CD14-positive monocyte (primary cell): ENCODE measurements around the gene HADHA. TPM values are rescaled to one million over a fixed set of nuclear protein-coding genes. Genes with fewer than 3 reads are reported as not detected.

Experiments
- DNase-seq, 3 donors: peaks; one replicate each; pipeline ENCODE4 v3.0.0-alpha.2; 2011 to 2022
- H2AFZ ChIP-seq: 2 replicates; pipeline ENCODE4 v1.6.0; 2012; ENCODE audit warnings: mild to moderate bottlenecking, low read depth, low read length, inconsistent platforms; ENCODE audit not compliant: insufficient read depth, poor library complexity, severe bottlenecking
- H3K27ac ChIP-seq, 2 donors: 1 replicate in 1 of 2; 2 replicates in 1 of 2; pipeline ENCODE4 v1.5.1; 2012 to 2013; ENCODE audit warnings: low read length in 2 of 2, control low read depth in 1 of 2, inconsistent platforms in 1 of 2, low read depth in 1 of 2, mild to moderate bottlenecking in 1 of 2
- H3K27me3 ChIP-seq, 2 donors: one replicate each; pipeline versions ENCODE4 v1.6.0 to v1.6.1; 2011 to 2013; ENCODE audit warnings: low read length in 2 of 2; ENCODE audit not compliant: control insufficient read depth in 2 of 2, insufficient read depth in 2 of 2
- H3K36me3 ChIP-seq, 2 donors: replicated peaks in 1 of 2; 1 replicate in 1 of 2; 2 replicates in 1 of 2; pipeline versions ENCODE4 v1.5.1 to v1.6.1; 2012 to 2013; ENCODE audit warnings: low read length in 2 of 2, control low read depth in 1 of 2, inconsistent platforms in 1 of 2, mild to moderate bottlenecking in 1 of 2; ENCODE audit not compliant: insufficient read depth in 2 of 2, control insufficient read depth in 1 of 2
- H3K4me1 ChIP-seq, 2 donors: 1 replicate in 1 of 2; 2 replicates in 1 of 2; pipeline versions ENCODE4 v1.5.1 to v1.6.1; 2012 to 2013; ENCODE audit warnings: low read length in 2 of 2, control low read depth in 1 of 2, inconsistent platforms in 1 of 2, mild to moderate bottlenecking in 1 of 2, moderate library complexity in 1 of 2; ENCODE audit not compliant: insufficient read depth in 2 of 2, control insufficient read depth in 1 of 2
- H3K4me2 ChIP-seq: replicated peaks from 2 replicates; pipeline ENCODE3; 2012; ENCODE audit warnings: low read length, moderate library complexity, mild to moderate bottlenecking; ENCODE audit not compliant: poor library complexity, severe bottlenecking; ENCODE audit errors: extremely low read depth
- H3K4me3 ChIP-seq, 3 experiments: fragments of 200-600 bp in 1 of 3; sonication (generic) in 1 of 3; replicated peaks in 1 of 3; 1 replicate in 2 of 3; 2 replicates in 1 of 3; pipeline ENCODE4 v1.5.1; 2011 to 2013; ENCODE audit warnings: low read length in 3 of 3, mild to moderate bottlenecking in 3 of 3, control low read depth in 2 of 3, low read depth in 2 of 3, inconsistent platforms in 1 of 3, moderate library complexity in 1 of 3
- H3K79me2 ChIP-seq: 2 replicates; pipeline ENCODE4 v1.6.0; 2012; ENCODE audit warnings: mild to moderate bottlenecking, control low read depth, inconsistent platforms, low read length, moderate library complexity; ENCODE audit not compliant: insufficient read depth
- H3K9ac ChIP-seq: 2 replicates; pipeline ENCODE4 v1.6.0; 2017; ENCODE audit warnings: low read length, mild to moderate bottlenecking; ENCODE audit not compliant: insufficient read depth, poor library complexity, severe bottlenecking
- H3K9me3 ChIP-seq, 2 donors: replicated peaks in 1 of 2; 1 replicate in 1 of 2; 2 replicates in 1 of 2; pipeline versions ENCODE4 v1.5.1 to v1.6.1; 2012 to 2013; ENCODE audit warnings: low read length in 2 of 2, control low read depth in 1 of 2; ENCODE audit not compliant: control insufficient read depth in 1 of 2, insufficient read depth in 1 of 2
- H4K20me1 ChIP-seq: 2 replicates; pipeline ENCODE4 v1.6.0; 2012; ENCODE audit warnings: mild to moderate bottlenecking, low read length, control low read depth, moderate library complexity; ENCODE audit not compliant: insufficient read depth
- H3K27ac Mint-ChIP-seq, 7 donors: one replicate each; pipeline ENCODE4 v1.8.0; 2020; ENCODE audit warnings: mild to moderate bottlenecking in 7 of 7, mixed read lengths in 7 of 7, moderate library complexity in 6 of 7, inconsistent platforms in 2 of 7
- H3K27me3 Mint-ChIP-seq, 3 donors: one replicate each; pipeline ENCODE4 v1.8.0; 2021 to 2022; ENCODE audit warnings: low read depth in 3 of 3, mild to moderate bottlenecking in 3 of 3, mixed read lengths in 3 of 3, moderate library complexity in 3 of 3, inconsistent platforms in 1 of 3
- H3K36me3 Mint-ChIP-seq, 2 donors: one replicate each; pipeline ENCODE4 v1.8.0; 2020; ENCODE audit warnings: mixed read lengths in 2 of 2, inconsistent platforms in 1 of 2, mild to moderate bottlenecking in 1 of 2
- H3K4me1 Mint-ChIP-seq: one replicate; pipeline ENCODE4 v1.8.0; 2020; ENCODE audit warnings: mild to moderate bottlenecking, mixed read lengths
- H3K4me3 Mint-ChIP-seq, 2 donors: one replicate each; pipeline ENCODE4 v1.8.0; 2020; ENCODE audit warnings: mild to moderate bottlenecking in 2 of 2, mixed read lengths in 2 of 2, moderate library complexity in 1 of 2
- H3K9me3 Mint-ChIP-seq, 7 donors: one replicate each; pipeline ENCODE4 v1.8.0; 2020 to 2022; ENCODE audit warnings: mixed read lengths in 7 of 7, mild to moderate bottlenecking in 6 of 7, moderate library complexity in 6 of 7, inconsistent platforms in 2 of 7
- CTCF ChIP-seq: fragments of 200-600 bp; IDR thresholded peaks from one replicate; pipeline ENCODE4 v1.8.0; 2022; ENCODE audit warnings: antibody characterized with exemption, mild to moderate bottlenecking
- WGBS: methylation state at CpG from one replicate; pipeline ENCODE4 v1.1.5; 2013; ENCODE audit warnings: missing lambda C conversion rate; ENCODE audit not compliant: insufficient coverage; 5-methylcytosine and 5-hydroxymethylcytosine counted together
- intact Hi-C, 2 donors: fragments of 100-400 bp; cut with micrococcal nuclease; formaldehyde crosslinking; loops; one replicate each; pipeline versions ENCODE4 v1.15.0 to v1.15.1; 2023
- polyA plus RNA-seq, 3 donors: library from polyadenylated mRNA; depleted of rRNA in 1 of 3; unstranded in 2 of 3; stranded (reverse) in 1 of 3; fragments of 300-500 nt in 2 of 3; fragments of >200 nt in 1 of 3; fragmentation: Illumina TruSeq in 2 of 3; gene quantifications; 1 replicate in 2 of 3; 2 replicates in 1 of 3; pipeline ENCODE4 v1.2.3, GENCODE V29; 2012 to 2021

HADHA gene
- polyA plus RNA-seq, 3 donors, result 60.2 to 187 (median 155) TPM

GRCh38 chr2:26216587-26216986 is 27.8 kb downstream of the HADHA start:
- H3K9me3 Mint-ChIP-seq, result peaks cover 0 to 4% (median 2%) of the 10 kb centered on the region in 7 donors
- 94% methylated on average over 3 of the region's 4 CpGs for WGBS
- no peak for DNase-seq

GRCh38 chr2:26215833-26216232 is 28.6 kb downstream of the HADHA start:
- Histone ChIP-seq H3K9me3 (no peaks in the 10 kb centered on the region), H3K4me2 (no peak overlapping the region), H2AFZ (no peak overlapping the region), H4K20me1 (peaks cover 33% of the 10 kb centered on the region), H3K79me2 (no peaks in the 10 kb centered on the region), H3K9ac (no peak overlapping the region), H3K36me3 (peaks cover 86 to 93% of the 10 kb centered on the region in 2 donors), H3K27ac (no peak overlapping the region), H3K4me3 (no peak overlapping the region), H3K4me1 (no peaks in the 10 kb centered on the region), H3K27me3 (no peaks in the 10 kb centered on the region)
- WGBS, result 100% methylated on average over 1 of the region's 1 CpG
- H3K27ac Mint-ChIP-seq, result peak overlapping the region in 2 of 7 donors; percentile 18 to 33
- no peaks in the 10 kb centered on the region for H3K27me3 Mint-ChIP-seq
- no peak overlapping the region for H3K4me3 Mint-ChIP-seq
- H3K4me1 Mint-ChIP-seq, result no peaks in the 10 kb centered on the region
- intact Hi-C loops, result no loop called here
- H3K36me3 Mint-ChIP-seq, result peaks cover 86 to 93% of the 10 kb centered on the region in 2 donors
- DNase-seq, result no peak
- no peak for TF ChIP-seq CTCF
- peaks cover 0 to 4% (median 2%) of the 10 kb centered on the region in 7 donors for H3K9me3 Mint-ChIP-seq

More at GRCh38 chr2:26216587-26216986, 27.8 kb downstream of the HADHA start:
- intact Hi-C loops, result no loop called here
- no peaks in the 10 kb centered on the region for H3K4me1 ChIP-seq
- Mint-ChIP-seq H3K4me3 (no peak overlapping the region), H3K27ac (peak overlapping the region in 2 of 7 donors; percentile 17 to 34), H3K36me3 (peaks cover 83 to 89% of the 10 kb centered on the region in 2 donors), H3K4me1 (no peaks in the 10 kb centered on the region), H3K27me3 (no peaks in the 10 kb centered on the region)
- H3K36me3 ChIP-seq, result peaks cover 85 to 93% of the 10 kb centered on the region in 2 donors
- H3K27ac ChIP-seq, result no peak overlapping the region
- no peak for TF ChIP-seq CTCF
- no peak overlapping the region for H2AFZ ChIP-seq
- no peak overlapping the region for H3K4me2 ChIP-seq
- no peak overlapping the region for H3K9ac ChIP-seq
- H3K27me3 ChIP-seq, result no peaks in the 10 kb centered on the region
- H3K4me3 ChIP-seq, result no peak overlapping the region
- no peaks in the 10 kb centered on the region for H3K79me2 ChIP-seq
- H3K9me3 ChIP-seq, result no peaks in the 10 kb centered on the region
- H4K20me1 ChIP-seq, result peaks cover 33% of the 10 kb centered on the region
